ENCODE results near the gene ADARB2.
"Not testable (repeated sequence)": the region's sequence is repeated elsewhere in the genome, so short reads cannot be mapped to it uniquely, and the experiment has no call there.

ADARB2 gene

GRCh38 chr10:1434202-1434601 is 303.1 kb downstream of the ADARB2 start:
- peaks cover 16% of the 10 kb centered on the region for H3K27me3 Mint-ChIP-seq
- H3K9me3 Mint-ChIP-seq: peaks cover 6% of the 10 kb centered on the region
- no peak overlapping the region for H3K4me3 Mint-ChIP-seq
- H3K27ac Mint-ChIP-seq: no peak overlapping the region
- H3K4me1 Mint-ChIP-seq (ENCODE audit: low read depth): no peaks in the 10 kb centered on the region
- peaks cover 5% of the 10 kb centered on the region for H3K36me3 Mint-ChIP-seq (ENCODE audit: low read depth)

DNA sequence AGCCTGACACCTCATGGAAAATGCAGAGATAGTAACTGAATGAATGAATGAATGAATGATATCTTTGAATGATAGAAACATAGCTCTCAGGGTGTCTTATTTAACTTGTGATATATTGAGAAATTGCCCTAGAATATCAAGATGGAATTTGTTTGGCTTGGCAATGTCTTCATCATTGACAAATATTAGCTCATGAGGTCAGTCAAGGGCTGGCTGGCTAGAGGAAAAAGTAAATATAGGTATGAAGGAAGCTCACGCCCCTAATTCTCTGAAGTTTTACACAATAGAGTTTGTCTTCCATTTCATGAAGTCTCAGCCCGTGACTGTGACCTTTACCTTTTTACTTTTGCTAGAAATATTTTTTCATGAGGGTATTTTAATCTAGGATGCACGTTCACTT is 305.2 kb downstream of the ADARB2 start:
- Mint-ChIP-seq H3K9me3 (peaks cover 6% of the 10 kb centered on the region), H3K27ac (no peak overlapping the region), H3K4me1 (ENCODE audit: low read depth) (no peaks in the 10 kb centered on the region), H3K4me3 (no peak overlapping the region), H3K27me3 (peaks cover 17% of the 10 kb centered on the region), H3K36me3 (ENCODE audit: low read depth) (peaks cover 5% of the 10 kb centered on the region)

DNA sequence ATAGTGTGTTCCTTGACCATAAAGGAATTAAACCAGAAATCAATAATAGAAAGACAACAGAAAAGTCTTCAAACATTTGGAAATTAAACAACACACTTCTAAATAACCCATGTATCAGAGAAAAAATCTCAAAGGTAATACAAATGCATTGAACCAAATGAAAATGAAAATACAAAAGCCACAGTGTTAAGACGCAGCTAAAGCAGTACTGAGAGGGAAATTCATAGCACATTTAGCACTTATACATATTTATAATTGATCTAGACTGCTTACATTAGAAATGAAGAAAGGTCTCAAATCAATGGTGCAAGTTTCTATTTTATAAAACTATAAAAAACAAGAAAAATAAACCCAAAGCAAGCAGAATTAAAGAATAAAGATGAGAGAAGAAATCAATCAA is 306.1 kb downstream of the ADARB2 start:
- Mint-ChIP-seq H3K27ac (no peak overlapping the region), H3K4me1 (ENCODE audit: low read depth) (no peaks in the 10 kb centered on the region), H3K36me3 (ENCODE audit: low read depth) (peaks cover 5% of the 10 kb centered on the region), H3K9me3 (peaks cover 6% of the 10 kb centered on the region), H3K27me3 (peaks cover 20% of the 10 kb centered on the region), H3K4me3 (no peak overlapping the region)

GRCh38 chr10:1427521-1428186 is 309.7 kb downstream of the ADARB2 start:
- H3K27me3 Mint-ChIP-seq: peaks cover 20% of the 10 kb centered on the region
- H3K36me3 Mint-ChIP-seq (ENCODE audit: low read depth); H3K4me3 Mint-ChIP-seq; H3K27ac Mint-ChIP-seq; H3K9me3 Mint-ChIP-seq: not testable (repeated sequence)
- peaks cover 12% of the 10 kb centered on the region for H3K4me1 Mint-ChIP-seq (ENCODE audit: low read depth)

DNA sequence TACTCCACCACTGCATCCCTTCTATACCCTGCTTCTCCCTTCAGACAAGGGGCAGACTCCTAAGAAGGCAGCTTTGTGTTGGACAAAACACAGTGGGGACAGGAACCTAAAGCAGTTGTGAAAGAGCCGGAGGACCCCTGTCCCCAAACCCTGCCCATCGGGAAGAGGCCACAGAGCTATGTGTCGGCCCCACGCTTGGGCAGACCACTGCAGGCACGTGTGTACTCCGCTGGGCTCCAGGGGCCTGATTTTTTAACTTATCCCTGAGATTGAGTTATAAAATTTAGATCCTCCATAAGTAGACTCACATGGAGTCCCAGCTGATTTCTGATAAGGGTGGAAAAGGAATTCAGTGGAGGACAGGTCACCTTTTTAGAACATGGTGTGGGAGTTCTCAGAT is 310.5 kb downstream of the ADARB2 start:
- Mint-ChIP-seq H3K27ac (no peak overlapping the region), H3K27me3 (peaks cover 20% of the 10 kb centered on the region), H3K4me1 (ENCODE audit: low read depth) (peaks cover 12% of the 10 kb centered on the region), H3K9me3 (peaks cover 6% of the 10 kb centered on the region), H3K4me3 (no peak overlapping the region), H3K36me3 (ENCODE audit: low read depth) (peaks cover 5% of the 10 kb centered on the region)

GRCh38 chr10:1425879-1426278 is 311.4 kb downstream of the ADARB2 start:
- Mint-ChIP-seq H3K9me3 (peaks cover 6% of the 10 kb centered on the region), H3K27me3 (peaks cover 26% of the 10 kb centered on the region), H3K27ac (no peak overlapping the region), H3K36me3 (ENCODE audit: low read depth) (peaks cover 5% of the 10 kb centered on the region), H3K4me3 (no peak overlapping the region), H3K4me1 (ENCODE audit: low read depth) (peaks cover 14% of the 10 kb centered on the region)

- Mint-ChIP-seq H3K27me3 (peaks cover 31% of the 10 kb centered on the region), H3K27ac (no peak overlapping the region), H3K4me1 (ENCODE audit: low read depth) (peaks cover 23% of the 10 kb centered on the region), H3K9me3 (no peaks in the 10 kb centered on the region), H3K36me3 (ENCODE audit: low read depth) (no peaks in the 10 kb centered on the region), H3K4me3 (no peak overlapping the region)
These were observed 312.7 kb downstream of the ADARB2 start for GRCh38 chr10:1424648-1425047.

DNA sequence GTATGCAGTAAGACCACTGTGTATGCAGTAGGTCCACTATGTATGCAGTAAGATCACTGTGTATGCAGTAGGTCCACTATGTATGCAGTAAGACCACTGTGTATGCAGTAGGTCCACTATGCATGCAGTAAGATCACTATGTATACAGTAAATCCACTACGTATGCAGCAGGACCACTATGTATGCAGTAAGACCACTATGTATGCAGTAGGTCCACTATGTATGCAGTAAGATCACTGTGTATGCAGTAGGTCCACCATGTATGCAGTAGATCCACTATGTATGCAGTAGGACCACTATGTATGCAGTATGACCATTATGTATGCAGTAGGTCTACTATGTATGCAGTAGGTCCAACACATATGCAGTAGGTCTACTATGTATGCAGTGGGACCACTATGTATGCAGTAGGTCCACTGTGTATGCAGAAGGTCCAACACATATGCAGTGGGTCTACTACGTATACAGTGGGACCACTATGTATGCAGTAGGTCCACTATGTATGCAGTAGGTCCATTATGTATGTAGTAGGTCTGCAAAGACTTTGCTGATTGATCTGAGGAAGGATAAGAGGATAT is 313.6 kb downstream of the ADARB2 start:
- no peak overlapping the region for H3K4me3 Mint-ChIP-seq
- no peaks in the 10 kb centered on the region for H3K9me3 Mint-ChIP-seq
- no peak overlapping the region for H3K27ac Mint-ChIP-seq
- peaks cover 23% of the 10 kb centered on the region for H3K4me1 Mint-ChIP-seq (ENCODE audit: low read depth)
- peaks cover 32% of the 10 kb centered on the region for H3K27me3 Mint-ChIP-seq
- H3K36me3 Mint-ChIP-seq (ENCODE audit: low read depth): no peaks in the 10 kb centered on the region

- peaks cover 23% of the 10 kb centered on the region for H3K4me1 Mint-ChIP-seq (ENCODE audit: low read depth)
- no peaks in the 10 kb centered on the region for H3K36me3 Mint-ChIP-seq (ENCODE audit: low read depth)
- no peak overlapping the region for H3K4me3 Mint-ChIP-seq
- H3K27ac Mint-ChIP-seq: no peak overlapping the region
- peaks cover 30% of the 10 kb centered on the region for H3K27me3 Mint-ChIP-seq
- H3K9me3 Mint-ChIP-seq: no peaks in the 10 kb centered on the region
These were observed 315.1 kb downstream of the ADARB2 start for GRCh38 chr10:1422275-1422674.

- Mint-ChIP-seq H3K4me3 (peak overlapping the region; percentile 37), H3K27me3 (peaks cover 29% of the 10 kb centered on the region), H3K27ac (no peak overlapping the region), H3K4me1 (ENCODE audit: low read depth) (peaks cover 21% of the 10 kb centered on the region), H3K9me3 (no peaks in the 10 kb centered on the region), H3K36me3 (ENCODE audit: low read depth) (no peaks in the 10 kb centered on the region)
These were observed 316.5 kb downstream of the ADARB2 start for GRCh38 chr10:1420661-1421362.

DNA sequence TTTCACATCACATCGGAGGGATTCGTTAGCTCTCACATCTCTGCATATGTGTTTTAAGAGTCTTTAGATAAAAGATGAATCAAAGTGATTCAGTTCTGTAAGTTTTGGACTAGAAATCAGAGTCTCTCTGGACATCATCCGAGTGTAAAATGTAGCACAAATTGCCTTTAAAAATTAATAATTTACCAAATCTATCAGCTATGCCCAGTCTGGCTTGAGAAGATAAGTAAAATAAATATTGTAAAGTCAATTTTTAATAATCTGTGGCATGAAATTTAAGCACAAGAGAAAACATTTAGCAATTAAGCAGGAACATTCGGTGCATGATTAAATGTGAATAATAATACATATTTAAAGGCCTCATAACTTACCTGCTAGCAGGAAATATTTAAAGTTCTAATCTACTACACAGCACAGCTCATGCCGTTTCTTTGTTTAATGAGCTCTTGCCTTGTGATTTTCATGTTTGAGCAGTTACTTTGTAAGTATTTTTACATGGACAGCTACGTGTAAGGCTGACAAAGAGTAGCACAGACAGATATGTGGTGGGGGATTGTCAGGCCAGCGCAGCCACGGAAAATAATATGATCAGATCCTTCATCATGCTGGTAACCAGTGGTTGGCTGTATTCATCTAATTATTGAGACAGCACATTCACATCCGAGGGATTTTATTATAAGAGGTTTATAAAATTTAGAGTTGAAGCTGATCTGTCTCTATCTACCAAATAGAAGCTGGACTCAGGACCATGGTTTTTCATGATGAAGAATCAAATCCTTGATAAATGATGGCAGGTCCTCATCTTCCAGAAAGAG is 317.3 kb downstream of the ADARB2 start:
- Mint-ChIP-seq H3K9me3 (no peaks in the 10 kb centered on the region), H3K4me1 (ENCODE audit: low read depth) (peaks cover 18% of the 10 kb centered on the region), H3K27me3 (peaks cover 32% of the 10 kb centered on the region), H3K36me3 (ENCODE audit: low read depth) (no peaks in the 10 kb centered on the region), H3K4me3 (peak overlapping the region; percentile 37), H3K27ac (no peak overlapping the region)

DNA sequence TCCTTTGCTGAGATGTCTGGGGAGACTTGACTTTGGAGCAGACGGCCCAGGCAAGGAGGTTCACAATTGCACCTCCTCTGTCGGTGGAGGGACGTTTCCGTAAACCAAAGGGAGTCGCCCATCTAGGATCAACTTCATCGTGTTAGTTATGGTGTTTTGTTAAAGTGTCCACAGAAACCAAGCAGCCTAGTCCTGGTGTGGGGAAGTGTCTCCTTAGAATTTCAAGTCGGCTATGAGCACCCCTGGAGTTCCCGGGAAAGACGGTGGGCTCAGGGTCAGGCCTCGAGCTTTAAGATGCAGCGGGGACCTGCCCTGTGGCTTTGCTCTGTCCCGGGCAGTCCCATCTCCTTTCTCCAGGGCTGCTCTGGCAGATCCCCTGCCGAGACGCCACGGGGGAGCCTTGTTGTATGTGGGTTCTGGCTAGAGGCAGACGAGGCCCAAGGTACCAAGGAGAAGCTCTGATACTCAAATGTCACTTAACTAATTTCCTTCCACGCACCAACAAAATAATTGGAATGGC is 319.2 kb downstream of the ADARB2 start:
- Mint-ChIP-seq H3K36me3 (ENCODE audit: low read depth) (no peaks in the 10 kb centered on the region), H3K27ac (no peak overlapping the region), H3K4me3 (no peak overlapping the region), H3K27me3 (peaks cover 40% of the 10 kb centered on the region), H3K4me1 (ENCODE audit: low read depth) (peaks cover 11% of the 10 kb centered on the region), H3K9me3 (no peaks in the 10 kb centered on the region)

GRCh38 chr10:1417574-1417973 is 319.8 kb downstream of the ADARB2 start:
- Mint-ChIP-seq H3K4me1 (ENCODE audit: low read depth) (peaks cover 11% of the 10 kb centered on the region), H3K27me3 (peaks cover 46% of the 10 kb centered on the region), H3K36me3 (ENCODE audit: low read depth) (no peaks in the 10 kb centered on the region), H3K4me3 (no peak overlapping the region), H3K9me3 (no peaks in the 10 kb centered on the region), H3K27ac (no peak overlapping the region)

DNA sequence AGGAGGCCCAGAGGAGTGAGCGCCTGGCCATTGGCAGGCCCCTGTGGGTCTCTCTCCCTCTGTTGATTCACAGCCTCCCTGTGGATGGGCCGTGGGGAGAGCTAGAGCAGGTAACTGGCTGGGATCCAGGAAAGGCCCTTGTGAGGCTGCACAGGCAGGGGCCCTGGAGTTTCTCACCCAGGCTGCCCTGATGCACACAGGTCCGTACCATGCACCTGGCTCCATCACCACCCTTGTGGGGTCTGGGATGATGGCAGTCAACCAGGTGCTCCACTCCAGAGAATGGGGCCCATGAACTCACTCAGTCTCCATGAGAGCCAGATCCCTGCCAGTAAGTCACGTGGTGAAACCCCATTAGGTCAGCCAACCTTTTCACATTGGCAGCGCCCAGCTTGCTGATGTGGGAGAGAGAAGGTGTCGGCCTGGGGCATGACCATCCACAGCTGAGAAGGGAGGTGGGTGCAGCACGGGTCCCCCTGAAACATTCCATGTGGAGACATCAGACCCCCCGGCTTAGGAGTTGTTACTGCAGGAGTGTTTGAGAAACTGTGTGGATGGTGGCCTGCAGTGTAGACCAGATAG is 320.8 kb downstream of the ADARB2 start:
- Mint-ChIP-seq H3K4me1 (ENCODE audit: low read depth) (peaks cover 11% of the 10 kb centered on the region), H3K9me3 (no peaks in the 10 kb centered on the region), H3K4me3 (no peak overlapping the region), H3K36me3 (ENCODE audit: low read depth) (no peaks in the 10 kb centered on the region), H3K27me3 (peaks cover 46% of the 10 kb centered on the region), H3K27ac (no peak overlapping the region)
